GM21515 (cell line): ENCODE data around the gene CLOCK.

Source experiments
- ATAC-seq: cut with Tn5 transposase; IDR thresholded peaks from one replicate; pipeline ENCODE4 v1.9.1; 2021; ENCODE audit not compliant: unreplicated experiment

Gene CLOCK

DNA sequence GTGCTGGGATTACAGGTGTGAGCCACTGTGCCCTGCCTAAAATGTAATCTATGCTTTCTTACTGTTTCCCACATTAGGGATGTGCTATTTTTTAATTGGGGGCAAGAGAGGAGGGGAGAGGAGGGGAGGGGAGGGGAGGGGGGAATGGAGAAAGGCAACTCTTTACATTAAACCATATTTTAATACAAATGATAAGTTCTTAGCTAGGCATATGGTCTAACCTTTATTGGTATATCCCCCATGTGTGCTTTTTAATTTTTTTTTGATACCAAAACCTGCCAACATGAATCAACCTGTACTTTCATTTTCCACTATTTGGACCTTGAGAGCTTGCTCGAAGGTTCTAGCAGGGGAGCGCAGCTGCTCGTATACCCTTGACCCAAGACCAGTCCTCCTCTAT, 6.4 kb downstream of the CLOCK start:
- ATAC-seq: no peak

DNA sequence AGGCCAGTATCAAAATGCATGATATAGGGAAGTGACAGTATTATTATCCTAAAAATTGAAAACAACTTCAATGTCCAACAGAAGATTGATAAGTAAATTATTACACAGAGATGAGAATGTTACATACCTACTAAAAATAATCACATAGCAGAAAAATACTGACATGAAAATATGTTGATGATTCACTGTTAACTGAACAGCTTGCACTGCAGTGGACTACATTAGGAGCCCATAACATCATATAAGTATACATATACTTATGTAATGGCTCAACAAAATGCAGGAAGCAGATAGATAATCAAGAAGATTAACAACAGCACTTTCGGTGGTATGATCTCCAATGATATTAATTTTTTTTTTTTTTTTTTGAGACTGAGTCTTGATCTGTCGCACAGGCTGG, 7.1 kb downstream of the CLOCK start:
- ATAC-seq: no peak

DNA sequence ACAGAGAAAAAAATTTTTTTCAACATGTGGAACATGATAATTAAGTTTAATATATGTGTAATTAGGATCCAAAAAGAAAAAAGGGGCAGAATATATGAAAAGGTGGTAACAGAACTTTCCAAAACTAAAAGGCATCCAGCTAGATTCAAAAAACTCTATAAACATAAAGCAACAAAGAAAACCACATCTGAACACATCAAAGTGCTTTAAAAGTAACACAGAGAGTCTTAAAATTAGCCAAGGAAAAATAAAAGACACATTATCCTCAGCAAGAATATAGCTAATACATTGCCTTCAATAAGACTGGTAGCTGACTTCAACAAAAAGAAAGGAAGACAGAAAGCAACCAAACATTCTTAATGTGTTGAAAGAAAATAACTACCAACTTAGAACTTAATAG, 8.2 kb downstream of the CLOCK start:
- ATAC-seq: no peak

DNA sequence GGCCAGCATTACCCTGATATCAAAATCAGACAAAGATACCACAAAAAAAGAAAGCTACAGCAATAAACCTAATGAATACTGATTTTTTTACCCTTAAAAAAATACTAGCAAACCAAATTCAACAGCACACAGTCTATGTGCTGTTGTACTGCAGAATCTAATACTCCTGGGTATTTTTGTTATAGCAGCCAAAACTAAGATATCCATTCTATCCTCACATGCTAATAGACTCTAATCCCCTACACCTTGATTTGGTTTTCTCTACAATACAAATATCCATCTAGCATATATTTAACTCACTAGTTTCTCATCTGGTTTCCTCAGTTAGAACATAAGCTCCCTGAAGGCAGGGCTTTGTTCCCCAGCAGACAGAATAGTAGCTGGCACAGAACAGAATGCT, 12.4 kb downstream of the CLOCK start:
- ATAC-seq: no peak

DNA sequence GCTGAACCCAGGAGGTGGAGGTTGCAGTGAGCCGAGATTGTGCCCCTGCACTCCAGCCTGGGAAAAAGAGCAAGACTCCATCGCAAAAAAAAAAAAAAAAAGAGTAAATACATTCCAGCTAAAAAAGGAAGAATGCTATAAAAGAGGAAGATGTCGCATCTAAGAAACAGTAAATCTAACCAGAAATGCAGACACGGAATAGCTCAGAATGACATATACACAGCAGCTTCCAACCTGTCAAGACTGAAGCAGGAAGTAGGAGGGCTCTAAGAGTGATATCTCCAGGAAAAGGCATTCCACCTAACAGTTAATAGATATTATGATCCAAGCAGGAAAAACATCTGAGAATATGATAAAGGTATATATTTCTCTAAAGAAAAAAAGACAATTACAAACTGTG, 16.0 kb downstream of the CLOCK start:
- ATAC-seq: no peak

DNA sequence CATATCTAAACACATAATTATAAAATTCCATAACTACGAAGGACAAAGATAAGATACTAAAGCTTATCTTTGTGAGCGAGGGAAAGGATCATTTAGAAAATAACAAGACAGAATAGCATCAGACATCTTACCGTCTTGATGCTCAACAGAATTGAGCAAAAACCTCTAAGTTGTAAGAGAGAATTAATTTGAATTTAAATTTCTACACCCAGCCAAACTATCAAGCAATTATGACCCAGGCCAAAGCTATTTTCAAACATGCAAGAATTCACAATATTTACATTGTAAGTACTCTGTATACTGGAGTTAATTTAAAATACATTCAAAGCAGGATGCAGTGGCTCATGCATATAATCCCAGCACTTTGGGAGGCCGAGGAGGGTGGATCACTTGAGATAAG, 16.5 kb downstream of the CLOCK start:
- ATAC-seq: no peak

DNA sequence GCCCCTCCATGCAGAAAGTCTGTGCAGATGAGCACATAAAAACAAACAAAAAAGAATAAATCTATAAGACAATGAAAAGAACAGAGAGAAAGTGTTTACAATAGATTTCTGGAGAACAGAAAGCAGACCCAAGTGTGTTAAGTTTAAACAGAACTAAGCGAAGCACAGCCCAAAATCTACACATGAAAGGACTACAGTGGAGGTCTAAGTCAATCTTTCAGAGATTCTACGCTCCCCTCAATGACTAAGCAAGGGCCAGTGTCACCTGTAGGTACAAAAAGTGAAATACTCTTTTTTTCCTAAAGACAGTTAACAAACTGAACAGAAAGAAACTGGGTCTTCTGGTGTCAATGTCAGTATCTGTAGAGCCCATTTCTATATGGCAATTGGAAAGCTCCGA, 18.2 kb downstream of the CLOCK start:
- no peak for ATAC-seq

DNA sequence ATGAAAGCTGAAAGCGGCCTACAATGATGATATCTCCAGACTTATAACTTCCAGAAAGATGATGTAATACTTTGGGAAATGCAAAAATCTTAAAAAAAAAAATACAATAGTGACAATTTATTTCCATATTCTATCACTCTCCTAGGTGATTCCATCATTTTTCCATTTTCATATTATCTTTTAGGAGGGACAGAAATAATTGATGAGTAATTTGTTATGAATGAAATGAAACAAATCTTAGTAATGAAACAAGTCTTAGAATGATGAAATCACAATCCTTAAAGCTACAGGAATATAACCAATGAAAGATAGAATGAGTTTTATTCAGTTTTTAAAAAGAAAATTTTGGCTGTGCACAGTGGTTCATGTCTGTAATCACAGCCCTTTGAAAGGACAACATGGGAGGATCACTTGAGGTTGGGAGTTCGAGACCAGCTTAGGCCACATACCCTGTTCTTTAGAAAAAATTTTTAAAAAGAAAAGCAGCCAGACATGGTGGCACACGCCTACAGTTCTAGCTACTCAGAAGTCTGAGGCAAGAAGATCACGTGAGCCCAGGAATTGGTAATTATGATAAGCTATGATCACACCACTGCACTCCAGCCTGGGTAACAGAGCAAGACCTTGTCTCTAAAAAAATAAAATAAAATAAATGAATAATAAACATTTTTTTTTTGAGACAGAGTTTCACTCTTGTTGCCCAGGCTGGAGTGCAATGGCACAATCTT, 21.7 kb downstream of the CLOCK start:
- no peak for ATAC-seq

DNA sequence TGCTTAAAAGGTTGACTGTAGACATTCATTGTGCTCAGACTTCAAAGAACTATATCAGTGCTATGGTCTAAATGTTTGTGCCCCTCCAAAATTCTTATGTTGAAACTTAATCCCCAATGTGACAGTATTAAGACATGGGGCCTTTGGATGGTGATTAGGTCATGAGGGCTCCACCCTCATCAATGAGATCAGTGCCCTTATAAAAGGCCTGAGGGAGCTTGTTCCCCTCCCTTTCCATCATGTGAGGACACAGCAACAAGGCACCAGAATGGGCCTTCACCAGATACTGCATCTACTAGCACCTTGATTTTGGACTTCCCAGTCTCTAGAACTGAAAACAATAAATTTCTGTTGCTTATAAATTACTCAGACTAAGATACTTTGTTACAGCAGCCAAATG, 28.3 kb downstream of the CLOCK start:
- no peak for ATAC-seq

DNA sequence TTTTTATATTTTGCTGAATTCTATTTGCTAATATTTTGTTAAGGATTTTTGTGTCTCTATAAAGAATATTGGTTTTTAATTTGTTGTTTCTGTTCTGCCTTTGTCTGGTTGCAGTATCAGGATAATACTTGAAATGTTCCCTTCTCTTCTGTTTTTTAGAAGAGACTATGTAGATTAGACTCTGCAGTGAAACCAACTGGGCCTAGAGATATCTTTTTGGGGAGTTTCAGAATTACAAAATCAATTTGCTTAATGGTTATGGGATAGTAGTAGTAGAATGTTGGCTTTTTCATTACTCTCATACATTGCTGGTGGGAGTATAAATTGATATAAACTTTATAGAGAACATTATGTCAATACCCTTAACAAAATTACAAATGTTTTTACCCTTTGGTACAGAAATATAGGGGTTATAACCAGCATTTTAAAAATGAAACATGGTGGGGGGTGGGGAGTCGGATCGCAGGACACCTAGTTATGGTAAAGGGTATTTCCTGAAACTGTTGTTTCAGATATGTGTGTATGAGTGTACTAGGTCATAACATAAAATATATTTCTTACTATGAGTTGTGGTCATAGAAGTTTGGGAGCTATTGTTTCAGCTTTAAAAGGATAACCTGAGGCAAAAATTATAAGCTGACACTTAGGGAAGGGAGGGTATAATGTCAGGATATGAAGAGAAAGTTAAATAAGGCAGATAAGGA, 29.0 kb downstream of the CLOCK start:
- peak; percentile 74 for ATAC-seq

DNA sequence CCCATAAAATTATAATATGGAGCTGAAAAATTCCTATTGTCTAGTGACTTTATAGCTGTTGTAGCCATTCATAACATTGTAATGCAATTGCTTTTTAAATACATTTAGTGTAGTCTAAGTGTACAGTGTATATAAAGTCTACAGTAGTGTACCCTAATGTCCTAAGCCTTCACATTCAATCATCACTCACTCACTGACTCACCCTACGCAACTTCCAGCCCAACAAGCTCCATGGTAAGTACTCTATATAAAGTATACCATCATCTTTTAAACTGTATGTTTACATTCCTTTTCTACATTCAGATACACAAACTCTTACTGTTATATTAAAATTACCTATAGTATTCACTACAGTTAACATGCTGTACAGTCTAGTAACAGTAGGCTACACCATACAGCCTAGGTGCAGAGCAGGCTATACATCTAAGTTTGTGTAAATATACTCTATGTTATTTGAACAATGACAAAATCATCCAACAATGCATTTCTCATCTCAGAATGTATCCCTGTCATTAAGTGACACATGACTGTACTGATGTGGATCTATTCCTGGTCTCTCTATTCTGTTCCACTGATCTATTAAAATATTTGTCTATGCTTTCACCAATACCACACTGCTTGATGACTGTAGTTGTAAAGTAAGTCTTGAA, 33.7 kb downstream of the CLOCK start:
- no peak for ATAC-seq

DNA sequence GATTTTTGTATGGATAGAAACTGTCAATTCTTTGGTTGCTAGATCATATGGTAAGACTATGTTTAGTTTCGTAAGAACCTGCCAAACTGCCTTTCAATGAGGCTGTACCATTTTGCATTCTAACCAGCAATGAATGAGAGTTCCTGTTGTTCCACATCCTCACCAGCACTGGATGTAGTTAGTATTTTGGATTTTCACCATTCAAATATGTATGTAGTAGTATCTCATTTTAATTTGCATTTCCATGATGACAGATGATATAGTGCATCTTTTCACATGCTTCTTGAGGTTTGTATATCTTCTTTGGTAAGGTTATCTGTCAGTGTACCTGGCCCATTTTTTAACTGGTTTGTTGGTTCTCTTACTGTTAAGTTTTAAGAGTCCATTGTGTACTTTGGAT, 34.6 kb downstream of the CLOCK start:
- ATAC-seq: no peak

DNA sequence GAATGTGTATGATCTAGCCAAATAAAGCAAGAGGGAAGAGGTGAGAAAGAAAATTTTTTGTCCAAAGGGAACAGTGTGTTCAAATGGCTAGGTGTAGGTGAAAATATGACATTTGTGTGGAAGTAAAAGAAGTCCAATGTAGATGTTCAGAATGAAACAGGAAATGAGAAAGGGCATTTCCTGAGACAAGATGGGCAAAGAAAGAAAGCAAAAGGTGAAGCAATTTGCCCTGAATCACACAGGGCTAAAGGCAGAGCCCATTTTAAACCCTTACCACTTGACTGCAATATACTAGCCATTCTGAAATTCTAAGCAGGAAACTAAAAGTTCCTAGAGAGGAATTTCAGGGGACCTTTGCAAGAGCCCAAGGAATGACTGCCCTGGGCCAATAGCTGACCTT, 36.0 kb downstream of the CLOCK start:
- no peak for ATAC-seq

DNA sequence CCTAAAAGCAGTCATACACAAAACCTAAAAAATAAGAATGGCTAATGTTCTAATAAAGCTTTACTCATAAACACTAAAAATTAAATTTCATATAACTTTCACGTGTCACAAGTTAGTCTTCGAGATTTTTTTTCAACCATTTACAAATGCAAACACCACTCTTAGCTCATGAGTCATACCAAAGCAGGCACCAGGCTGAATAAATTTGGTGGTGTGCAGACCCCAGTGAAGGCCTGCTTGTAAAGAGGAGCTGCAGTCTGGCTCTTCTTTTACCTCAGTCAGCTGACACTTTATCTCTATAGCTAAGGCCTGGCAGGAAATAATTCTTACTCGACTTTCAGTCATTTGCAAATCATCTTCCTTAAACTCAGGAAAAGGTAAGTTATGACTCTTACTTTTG, 37.4 kb downstream of the CLOCK start:
- ATAC-seq: no peak

DNA sequence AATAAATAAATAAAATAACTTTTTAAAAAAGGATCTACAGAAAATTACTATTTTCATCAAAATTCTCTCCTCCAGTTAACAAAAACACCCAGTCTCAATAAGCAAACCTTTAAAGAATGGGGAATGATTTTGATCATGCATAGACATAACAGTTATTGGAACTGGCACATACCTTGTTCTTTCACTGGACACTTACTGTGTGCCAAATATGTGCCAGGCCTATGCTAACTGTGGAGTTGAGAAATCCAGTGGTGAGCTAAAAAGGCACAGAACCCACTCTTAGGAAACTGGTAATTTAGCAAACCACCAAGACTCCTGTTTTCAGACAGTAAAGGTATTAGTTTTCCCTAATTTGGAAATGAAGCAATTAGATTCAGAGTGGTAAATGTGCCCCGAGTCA, 39.1 kb downstream of the CLOCK start:
- no peak for ATAC-seq

DNA sequence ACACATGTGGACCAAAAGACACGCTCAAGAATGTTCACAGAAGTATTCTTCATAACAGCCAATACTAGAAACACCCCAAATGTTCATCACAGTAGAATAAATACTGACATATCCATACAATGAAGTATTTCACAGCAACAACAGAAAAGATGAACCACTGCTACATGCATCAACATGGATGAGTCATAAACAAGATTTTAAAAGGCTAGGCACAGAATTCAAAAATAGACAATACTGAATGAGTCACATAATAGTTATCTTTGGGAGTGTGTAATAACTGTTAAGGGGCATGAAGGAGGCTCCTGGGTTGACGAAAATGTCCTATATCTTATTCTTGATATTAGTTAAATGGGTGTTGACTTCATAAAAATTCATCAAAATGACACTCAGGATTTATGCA, 43.5 kb downstream of the CLOCK start:
- no peak for ATAC-seq

DNA sequence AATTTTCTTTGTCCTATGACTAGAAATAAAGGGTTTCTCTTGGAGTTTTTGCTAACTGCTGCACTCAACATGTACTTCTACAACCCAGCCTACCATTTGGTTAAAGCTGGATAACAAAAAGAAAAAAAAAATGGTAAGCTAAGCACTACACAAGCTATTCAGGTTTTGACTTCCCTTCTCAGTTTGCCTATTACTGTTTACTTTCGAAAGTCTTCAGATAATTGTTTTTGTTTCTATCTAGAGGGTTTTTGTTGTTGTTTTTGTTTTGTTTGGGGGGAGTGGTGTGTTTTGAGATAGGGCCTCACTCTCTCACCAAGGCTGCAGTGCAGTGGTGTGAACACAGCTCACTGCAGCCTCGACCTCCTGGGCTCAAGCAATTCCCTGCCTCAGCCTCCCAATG, 46.6 kb downstream of the CLOCK start:
- ATAC-seq: peak; percentile 90

DNA sequence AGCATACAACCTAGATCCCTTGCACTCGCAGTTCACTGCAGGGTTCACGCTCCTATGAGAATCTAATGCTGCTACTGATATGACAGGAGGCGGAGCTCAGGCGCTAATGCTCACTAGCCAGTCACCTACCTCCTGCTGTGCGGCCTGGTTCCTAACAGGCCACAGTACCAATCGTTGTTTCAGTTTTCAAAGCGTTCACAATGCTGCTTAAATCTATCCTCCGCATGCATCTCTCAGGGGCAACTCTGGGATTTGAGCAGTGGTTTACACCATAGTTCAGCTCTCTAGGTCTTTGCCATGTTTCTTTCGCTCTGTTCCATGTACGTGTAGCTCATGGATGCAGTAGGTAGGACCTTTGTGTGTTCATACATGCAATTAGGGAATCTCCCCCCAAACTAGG, 47.2 kb downstream of the CLOCK start:
- no peak for ATAC-seq

DNA sequence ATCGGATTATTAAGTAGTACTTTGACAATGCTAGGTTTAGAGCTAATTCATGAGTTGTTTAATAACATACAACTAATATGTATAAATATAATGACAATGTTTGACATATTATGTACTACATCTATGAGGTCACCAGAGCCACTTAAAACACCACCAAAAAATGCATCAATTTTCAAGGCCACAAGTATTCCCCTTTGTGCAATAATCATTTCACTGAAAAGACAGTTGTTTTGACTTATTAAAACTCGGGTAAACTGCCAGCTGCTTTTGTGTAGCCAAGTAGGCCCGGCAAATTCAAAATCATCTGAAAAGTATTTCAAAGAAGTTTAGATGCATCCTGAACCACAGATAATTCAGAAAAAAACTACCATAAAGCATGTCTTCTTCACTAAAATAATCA, 48.7 kb downstream of the CLOCK start:
- ATAC-seq: no peak

DNA sequence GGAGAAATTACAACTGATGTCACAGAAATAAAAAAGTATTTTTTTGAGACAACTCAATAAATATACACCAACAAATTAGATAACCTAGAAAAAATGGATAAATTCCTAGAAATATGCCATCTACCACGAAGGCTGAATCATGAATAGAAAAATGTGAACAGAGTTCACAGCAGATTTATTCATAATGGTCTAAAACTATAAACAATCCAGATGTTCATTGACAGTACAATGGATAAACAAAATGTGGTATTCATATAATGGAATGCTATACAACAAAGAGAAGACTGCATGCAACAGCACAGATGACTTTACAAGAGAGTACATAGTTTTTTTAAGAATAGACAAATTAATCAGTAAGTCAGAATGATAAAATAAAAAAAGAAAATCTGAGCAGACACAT, 55.2 kb downstream of the CLOCK start:
- ATAC-seq: no peak

DNA sequence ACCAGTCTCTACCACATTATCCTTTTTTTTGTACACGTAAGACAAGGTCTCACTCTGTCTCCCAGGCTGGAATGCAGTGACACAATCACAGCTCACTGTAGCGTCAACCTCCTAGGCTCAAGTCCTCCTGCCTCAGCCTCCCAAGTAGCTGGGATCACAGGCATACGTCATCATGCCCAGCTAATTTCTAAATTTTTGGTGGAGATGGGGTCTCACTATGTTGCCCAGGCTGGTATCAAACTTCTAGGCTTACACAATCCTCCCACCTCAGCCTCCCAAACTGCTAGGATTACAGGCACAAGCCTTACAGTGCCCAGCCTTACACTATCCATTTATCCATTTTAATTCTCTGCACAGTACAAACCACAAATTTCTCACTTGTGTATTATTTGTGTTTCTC, 58.0 kb downstream of the CLOCK start:
- no peak for ATAC-seq

DNA sequence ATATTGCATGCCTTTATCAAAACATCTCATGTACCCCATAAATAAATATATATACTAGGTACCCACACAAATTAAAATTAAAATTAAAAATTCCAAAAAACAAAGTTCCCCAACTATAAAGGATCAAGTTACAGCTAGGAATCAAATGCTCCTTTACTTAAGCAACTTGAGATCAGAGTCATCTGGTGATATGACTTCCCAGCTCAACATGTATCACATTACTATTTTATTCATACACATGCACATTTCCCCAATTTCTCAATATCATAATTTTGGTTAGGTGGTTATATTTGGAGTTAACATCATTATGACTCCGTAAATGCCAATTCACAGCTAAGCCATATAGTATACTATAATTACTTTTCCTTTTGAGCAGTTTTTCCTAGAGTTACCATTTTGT, 60.9 kb downstream of the CLOCK start:
- ATAC-seq: no peak
